CMK (cell line): Measurements from ENCODE around the gene KBTBD13.
"Not testable (repeated sequence)": the region's sequence is repeated elsewhere in the genome, so short reads cannot be mapped to it uniquely, and the experiment has no call there.

Experiments used
- DNase-seq: peaks from one replicate; pipeline ENCODE4 v3.0.0-alpha.2; 2010; ENCODE audit warnings: low read depth

The KBTBD13 gene

DNA sequence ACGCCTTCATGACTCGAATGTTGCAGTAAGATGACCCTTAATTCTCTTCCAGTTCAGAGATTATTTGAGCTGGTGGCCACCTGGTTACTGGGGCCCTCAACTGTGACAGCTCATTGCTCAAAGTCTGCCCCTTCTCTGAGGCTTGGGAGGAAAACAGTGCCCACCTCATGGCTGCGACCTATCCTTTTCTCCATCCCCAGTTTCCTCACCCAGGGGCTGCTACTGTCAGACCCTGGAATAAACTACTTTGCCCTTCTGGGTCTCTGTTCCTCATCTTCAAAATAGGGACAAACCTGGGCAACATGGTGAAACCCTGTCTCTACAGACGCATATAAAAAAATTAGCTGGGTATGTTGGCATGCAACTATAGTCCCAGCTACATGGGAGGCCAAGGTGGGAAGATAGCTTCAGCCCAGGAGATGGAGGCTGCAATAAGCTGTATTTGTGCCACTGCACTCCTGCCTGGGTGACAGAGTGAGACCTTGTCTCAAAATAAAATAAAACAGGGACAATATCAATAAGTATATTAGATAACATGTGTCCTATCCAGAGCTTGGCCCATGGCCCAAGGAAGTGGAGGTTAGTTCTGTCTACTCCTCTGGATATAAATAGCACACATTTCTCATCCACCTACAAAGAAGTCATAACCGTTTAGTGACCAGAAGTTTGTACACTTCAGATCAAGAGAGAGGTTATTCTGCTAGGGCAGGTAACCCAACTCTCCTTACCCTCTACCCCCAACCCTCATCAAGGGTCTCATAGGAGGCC is 6.6 kb upstream of the KBTBD13 start:
- DNase-seq, result no peak

DNA sequence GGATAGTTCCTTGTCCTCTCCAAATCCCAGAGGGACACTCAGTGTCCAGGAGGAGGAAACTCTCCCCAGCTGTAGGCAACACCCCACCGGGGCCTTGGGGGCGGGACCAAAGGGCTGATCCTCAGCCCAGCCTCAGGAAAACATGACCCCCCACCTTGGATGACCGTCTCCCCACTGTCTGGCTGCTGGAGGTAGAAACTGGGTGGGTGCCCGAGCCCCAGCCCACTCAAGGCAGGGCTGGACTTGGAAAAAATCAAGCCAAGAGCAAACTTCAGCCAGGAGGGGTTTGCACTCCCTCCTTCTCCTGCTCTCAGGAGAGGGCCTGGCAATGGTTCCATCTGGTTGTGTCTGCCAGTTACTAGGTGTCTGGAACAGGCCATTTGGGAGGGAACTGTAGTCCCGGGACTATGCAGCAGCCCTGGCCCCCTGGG is 5.2 kb upstream of the KBTBD13 start:
- no peak for DNase-seq

DNA sequence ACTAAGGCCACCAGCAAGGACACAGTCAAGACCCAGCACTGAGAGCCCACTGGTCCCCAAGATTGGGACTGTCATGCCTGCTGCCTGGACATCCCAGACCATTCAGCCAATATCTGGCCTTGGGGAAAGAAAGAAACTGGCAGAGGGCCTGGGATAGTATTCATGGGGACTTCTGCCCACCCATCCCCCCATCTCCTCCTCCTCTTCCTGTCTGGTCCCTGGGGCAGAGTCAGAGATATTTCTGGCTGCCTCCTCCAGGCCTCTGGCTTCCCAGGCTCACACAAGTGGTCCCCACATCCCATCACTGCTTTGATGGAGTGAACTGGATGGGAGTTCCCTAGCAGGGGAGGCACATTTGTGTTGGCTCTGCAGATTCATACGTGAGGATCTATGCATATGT is 4.5 kb upstream of the KBTBD13 start:
- DNase-seq, result no peak

DNA sequence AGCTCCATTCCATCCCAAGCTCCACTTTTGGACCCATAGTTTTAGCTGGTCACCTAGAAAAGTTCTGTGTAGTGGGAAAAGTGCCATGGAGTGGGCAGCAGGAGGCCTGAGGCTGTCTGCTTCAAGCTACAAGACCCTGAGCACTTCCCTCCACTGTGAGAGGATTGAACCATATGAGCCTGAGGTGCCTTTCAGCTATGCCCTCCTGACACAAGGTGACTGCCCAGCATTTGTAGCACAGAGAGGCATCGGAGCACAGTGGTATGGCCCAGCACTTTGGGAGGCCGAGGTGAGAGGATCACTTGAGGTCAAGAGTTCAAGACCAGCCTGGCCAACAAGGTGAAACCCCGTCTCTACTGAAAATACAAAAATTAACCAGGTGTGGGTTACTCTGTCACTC is 3.9 kb upstream of the KBTBD13 start:
- no peak for DNase-seq

DNA sequence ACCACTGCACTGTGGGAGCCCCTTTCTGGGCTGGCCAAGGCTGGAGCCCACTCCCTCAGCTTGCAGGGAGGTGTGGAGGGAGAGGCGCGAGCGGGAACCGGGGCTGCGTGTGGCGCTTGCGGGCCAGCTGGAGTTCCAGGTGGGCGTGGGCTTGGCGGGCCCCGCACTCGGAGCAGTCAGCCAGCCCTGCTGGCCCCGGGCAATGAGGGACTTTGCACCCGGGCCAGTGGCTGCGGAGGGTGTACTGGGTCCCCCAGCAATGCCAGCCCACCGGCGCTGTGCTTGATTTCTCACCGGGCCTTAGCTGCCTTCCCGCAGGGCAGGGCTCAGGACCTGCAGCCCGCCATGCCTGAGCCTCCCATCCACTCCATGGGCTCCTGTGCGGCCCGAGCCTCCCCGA is 1.6 kb upstream of the KBTBD13 start:
- not testable (repeated sequence) for DNase-seq

DNA sequence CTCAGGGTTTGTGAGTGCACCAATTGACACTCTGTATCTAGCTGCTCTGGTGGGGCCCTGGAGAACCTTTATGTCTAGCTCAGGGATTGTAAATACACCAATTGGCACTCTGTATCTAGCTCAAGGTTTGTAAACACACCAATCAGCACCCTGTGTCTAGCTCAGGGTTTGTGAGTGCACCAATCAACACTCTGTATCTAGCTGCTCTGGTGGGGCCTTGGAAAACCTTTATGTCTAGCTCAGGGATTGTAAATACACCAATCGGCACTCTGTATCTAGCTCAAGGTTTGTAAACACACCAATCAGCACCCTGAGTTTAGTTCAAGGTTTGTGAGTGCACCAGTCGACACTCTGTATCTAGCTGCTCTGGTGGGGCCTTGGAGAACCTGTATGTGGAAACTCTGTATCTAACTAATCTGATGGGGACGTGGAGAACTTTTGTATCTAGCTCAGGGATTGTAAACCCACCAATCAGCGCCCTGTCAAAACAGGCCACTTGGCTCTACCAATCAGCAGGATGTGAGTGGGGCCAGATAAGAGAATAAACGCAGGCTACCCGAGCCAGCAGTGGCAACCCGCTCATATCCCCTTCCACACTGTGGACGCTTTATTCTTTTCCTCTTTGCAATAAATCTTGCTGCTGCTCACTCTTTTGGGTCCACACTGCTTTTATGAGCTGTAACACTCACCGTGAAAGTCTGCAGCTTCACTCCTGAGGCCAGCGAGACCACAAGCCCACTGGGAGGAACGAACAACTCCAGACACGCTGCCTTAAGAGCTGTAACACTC is 745 bp upstream of the KBTBD13 start:
- DNase-seq, result not testable (repeated sequence)

DNA sequence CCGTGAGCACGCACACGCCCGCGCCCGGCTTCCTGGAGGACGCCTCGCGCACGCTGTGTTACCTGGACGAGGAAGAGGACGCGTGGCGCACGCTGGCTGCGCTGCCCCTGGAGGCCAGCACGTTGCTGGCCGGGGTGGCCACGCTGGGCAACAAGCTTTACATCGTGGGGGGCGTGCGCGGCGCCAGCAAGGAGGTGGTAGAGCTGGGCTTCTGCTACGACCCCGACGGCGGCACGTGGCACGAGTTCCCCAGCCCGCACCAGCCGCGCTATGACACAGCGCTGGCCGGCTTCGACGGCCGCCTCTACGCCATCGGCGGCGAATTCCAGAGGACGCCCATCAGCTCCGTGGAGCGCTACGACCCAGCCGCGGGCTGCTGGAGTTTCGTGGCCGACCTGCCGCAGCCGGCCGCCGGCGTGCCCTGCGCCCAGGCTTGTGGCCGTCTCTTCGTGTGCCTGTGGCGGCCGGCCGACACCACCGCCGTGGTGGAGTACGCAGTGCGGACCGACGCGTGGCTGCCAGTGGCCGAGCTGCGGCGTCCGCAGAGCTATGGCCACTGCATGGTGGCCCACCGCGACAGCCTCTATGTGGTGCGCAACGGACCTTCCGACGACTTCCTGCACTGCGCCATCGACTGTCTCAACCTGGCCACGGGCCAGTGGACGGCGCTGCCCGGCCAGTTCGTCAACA is 890 bp downstream of the KBTBD13 start:
- no peak for DNase-seq

DNA sequence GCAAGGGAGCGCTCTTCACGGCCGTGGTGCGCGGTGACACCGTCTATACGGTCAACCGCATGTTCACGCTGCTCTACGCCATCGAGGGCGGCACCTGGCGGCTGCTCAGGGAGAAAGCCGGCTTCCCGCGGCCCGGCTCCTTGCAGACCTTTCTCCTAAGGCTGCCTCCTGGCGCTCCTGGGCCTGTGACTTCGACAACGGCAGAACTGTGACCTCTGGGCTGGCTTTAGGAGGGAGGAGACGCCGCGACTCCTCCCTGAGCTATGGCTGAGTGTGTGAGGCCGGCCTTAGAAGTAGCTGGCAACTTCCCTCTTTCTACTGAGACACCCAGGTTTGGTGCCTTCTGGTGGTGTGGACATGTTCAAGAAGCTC is 1.4 kb downstream of the KBTBD13 start:
- no peak for DNase-seq

DNA sequence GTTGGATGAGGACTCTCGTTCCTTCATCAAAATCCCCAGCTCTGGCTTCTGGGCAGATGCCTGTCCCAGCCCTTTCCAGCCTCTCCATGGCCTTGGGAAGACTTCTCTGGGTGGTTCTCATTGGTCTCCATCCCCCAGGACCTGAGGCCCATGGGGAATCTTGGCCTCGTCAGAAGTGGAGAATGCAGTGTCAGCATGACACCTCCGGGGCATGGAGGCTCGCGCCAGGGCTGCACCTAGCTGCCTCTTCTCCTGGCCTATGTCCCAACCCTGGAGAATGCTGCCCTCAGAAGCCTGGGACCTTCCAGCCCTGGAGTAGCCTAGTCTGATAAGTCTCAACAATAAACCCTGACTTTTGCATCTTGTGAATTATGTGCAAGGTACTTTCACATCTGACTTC is 3.0 kb downstream of the KBTBD13 start:
- no peak for DNase-seq

DNA sequence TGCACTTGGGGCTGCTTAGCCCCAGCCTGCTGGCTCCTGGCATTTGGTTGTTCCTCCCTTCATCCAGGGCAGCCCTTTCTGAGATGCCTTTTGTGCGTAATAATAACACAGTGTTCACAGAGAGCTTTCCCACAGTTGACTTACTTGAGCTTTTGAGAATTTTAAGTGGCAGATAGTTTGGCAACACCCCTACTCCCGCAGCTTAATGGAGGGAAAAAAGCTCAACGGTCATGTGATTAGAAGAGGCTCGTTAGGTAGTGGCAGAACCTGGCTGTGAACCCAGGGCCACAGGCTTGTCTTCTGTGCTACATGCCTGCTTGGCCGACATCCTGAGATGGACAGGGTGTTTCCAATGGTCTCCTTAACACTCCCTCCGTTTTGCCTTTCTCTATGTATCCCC is 4.7 kb downstream of the KBTBD13 start:
- no peak for DNase-seq

DNA sequence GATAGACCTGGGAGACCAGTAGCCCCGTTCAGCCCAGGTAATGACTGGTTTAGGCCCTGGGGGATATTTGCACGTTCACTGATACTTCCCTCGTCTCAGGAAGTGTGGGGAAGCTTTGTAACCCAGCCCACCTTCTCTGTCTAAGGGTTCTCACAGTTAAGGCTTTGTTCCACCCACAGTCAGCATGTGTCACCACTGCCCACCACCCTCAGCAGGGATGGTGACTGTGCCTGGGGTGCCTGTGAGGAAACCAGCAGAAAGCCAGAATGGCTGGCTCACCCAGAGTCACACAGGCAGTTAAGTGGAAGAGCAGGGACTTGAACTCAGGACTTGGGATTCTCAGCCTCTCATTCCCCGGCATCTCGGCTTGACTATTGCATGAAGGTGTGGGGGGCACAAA is 5.2 kb downstream of the KBTBD13 start:
- no peak for DNase-seq

DNA sequence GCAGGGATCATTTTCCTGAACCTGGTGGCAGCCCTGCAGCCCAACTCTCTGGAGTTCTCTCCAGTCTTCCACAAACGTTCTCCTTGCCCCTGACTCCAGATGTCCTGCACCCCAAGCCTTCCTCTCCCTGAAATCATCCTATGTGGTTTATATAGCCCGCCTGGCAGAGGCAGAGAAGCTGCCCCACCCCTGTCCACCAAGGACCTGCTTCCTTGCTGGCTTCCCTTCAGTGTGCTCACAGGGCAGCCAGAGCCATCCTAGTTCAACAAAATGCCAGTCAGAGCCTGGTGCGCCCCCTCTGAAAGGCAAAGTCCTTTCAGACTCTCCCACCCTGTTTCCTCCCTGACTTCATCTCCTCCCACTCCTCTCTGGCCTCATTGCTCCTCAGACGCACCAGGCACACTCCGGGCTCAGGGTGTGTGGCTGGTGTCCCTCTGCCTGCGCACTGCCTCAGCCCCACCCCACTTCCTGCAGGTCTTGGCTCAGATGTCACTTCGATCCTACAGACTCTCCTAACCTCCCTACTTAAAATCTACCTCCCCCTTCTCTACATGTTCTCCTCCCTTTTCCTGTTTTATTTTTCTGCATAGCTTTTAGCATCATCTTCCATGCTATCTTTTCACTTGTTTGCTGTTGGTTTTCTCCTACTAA is 5.9 kb downstream of the KBTBD13 start:
- DNase-seq, result no peak

DNA sequence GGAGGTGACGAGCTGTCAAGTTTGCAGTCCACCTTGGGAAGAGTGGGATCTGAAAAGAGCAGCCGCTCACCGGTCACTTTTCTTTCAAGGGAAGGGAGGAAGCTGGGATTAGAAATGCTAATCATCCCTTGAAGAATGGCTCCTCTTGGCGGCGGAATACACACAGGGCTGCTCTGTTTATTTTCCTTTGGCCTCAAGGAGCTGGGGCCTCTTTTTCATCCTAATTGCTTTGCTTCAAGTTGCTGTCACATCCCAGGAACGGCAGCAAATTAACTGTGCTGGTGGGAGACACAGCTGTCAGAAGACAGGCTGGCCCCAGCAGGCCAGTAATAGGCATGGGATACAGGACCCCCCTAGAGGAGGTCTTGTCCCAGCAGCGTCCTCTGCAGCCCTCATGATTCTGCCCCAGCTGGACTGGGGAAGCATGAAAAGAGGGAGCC is 6.7 kb downstream of the KBTBD13 start:
- no peak for DNase-seq

DNA sequence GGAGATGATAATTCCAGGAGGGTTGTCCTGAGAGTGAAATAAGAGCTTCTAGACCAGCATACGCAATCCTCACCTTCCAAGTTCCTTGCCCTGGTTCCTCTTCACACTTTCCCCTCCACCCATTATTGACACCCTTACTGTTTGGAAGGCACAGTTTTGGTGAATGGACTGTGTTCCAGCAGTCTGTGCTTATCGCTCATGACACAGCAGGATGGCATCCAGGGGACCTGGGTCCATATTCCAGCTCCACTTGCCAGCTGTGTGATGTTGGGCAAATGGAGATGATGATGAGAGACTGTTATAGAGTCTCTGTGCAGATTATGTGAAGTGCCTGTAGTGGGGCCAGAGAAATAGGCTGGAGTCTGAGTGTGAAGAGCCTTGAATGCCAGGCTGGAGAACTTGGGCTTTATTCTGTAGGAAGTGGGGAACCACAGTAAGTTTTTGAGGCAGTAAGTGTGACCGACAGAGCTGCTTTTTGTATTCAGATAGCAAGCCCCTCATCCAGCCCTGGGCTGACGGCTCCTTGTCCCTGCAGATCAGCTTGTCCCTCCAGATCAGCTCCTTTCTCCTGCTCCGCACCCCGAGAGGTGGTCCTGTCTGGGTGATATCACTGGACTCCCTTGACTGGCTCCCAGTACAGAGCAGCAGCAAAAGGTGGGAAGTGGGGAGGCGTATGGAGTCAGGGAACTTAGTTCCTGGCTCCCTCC is 8.1 kb downstream of the KBTBD13 start:
- DNase-seq, result no peak

DNA sequence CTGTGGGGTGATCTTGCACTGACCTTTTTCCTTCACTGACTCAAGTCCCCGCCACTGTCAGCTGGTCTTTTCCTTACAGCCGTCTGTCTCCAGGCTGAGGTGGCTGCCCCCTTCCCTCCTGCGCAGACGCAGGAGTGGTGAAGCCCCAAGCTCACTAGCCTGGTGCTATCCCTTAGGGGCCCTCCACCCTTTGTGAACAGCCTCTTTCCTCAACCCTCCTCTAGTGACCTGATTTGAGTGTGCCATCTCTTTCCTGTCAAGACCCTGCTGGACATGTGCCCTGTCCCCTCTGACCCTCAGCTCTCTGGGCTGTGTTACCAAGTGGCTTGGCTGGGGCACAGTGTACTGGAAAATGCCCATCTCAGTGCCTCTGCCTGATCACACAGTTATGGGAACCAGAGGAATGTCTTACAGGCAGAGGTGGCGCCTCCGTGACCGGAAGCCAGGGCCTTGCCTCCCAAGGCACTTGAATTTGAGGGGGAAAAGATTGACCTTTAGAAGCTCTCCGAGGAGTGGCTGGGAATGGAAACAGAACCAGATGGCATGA is 8.7 kb downstream of the KBTBD13 start:
- DNase-seq, result no peak

DNA sequence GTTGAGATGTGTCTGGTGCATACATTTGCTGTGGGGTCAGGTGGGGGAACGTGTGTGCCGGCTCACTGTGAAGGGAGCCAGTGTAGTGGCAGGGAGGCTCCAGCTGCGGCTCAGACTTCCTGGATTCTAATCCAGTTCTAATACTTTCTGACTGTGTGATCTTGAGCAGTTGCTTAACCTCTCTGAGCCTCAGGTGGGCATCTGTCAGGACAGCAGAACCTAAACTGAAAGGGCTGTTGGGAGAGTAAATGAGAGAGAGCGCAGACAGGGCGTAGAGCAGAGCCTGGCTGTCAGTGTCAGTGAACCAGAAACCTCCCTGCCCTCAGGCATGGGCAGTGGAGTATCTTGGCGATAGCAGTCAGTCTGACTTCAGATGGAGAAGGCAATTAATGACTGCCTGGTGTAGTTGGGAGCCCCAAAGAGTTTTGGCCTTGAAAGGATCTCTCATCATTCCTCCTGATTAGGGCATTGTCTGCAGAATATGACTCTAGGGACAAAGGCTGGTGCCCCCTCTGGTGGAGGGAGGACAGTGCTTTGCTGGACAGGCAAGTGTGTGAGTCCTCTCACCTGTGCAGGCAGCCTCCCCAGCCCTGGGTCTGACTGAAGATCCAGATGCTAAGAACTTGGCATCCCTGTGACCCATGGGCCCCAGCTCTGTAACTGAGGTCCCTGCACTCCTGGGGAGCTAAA is 9.6 kb downstream of the KBTBD13 start:
- DNase-seq, result no peak

DNA sequence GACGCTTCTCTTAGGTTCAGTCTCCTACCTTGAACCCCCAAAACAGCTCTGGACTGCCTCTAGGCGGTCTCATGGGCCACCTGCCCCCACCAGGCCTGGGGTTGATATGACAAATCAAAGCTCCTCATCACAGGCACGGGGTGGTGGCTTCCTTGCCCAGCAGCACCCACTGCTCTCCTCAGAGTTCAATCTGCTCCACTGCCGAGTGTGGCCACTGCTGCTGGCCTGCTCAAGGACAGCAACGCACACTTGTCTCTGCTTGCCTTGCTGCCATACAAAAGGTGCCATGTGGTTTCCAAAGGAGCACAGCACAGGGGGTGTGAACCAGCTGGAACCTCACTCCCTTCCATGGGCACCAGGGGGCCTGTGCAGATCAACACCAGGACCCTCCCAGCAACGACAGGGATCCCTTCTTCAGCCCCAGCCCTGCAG is 10.2 kb downstream of the KBTBD13 start:
- no peak for DNase-seq

DNA sequence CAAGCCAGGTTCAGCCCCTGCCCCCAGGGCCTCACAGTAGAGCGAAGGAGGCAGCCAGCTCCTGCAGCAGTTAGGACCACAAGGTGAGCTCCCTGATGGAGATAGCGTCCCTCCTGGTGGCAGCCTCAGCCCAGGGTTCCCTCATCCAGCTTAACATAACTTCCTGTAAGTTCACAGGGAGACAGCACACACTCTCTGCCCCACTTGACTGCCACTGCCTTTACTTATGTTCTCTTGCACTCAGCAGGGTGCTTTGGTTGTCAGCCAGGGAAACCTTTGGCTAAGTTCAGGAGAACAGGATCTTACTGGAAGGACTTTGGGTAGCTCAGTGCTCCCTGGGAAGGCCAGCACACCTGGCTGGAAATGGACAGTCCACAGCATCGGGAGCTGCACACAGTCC is 10.9 kb downstream of the KBTBD13 start:
- no peak for DNase-seq

DNA sequence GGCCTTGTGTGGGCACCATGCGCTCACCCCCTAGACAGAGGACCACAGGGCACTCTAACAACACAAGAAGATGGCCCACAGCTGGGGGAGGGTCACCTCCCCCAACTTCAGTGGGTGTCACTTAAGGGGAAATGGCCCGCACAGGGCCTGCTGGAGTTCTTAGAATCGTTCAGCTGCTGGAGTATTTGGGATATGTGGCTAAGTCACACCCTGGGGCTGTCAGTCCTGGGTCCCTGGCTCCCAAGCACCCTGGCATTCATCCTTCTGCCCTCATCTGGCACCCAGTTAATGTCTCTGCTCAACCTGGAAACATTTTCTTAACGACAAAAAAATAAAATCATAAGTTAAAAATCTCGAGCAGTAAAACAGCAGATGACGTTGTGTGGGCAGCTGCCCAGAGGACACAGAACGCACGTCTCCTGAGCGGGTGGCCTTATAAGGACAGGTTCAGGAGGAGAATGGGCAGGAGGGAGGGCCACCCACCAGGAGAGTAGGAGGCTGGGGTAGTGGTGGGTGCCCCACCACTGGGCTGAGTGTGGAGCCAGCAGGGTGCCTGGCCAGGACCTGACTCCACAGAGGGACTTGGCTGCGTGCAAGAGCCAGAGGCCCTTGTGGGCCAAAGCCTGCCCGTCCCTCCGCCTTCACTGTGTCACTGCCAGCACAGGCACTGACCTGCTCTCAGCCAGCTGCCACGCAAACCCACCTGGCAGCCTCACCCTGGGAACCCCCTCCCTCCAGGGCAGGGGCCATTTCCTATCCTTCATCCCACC is 11.5 kb downstream of the KBTBD13 start:
- DNase-seq, result no peak

DNA sequence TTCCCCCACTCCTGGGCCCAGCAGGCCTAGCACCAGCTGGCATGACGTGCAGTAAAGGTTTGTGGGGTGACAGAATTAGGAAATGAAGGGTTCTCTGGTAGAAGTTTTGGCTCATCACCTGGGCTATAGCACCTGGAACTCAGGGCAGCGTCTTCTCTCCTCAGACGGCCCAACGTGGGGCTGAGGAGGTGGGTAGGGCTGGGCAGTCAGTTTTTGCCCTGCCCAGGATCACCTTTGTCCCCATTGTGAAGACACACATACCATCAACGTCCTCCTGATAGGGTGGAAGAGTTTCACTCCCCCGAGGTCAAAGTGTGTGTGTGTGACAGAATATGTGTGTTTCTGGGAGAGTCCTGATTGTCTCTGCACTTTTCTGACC is 12.1 kb downstream of the KBTBD13 start:
- DNase-seq, result no peak
